GM12878 (cell line): Measurements from ENCODE around the gene RPL3. TPM values are rescaled to one million over a fixed set of nuclear protein-coding genes. Genes with fewer than 3 reads are reported as not detected.

Source experiments
- ASH2L ChIP-seq: fragments of 300-600, 200-600 bp; sonication (generic); IDR thresholded peaks from 2 replicates; pipeline ENCODE4 v1.6.1; 2017; ENCODE audit warnings: low read depth, mild to moderate bottlenecking, borderline replicate concordance
- ATF7 ChIP-seq: fragments of 450-650 bp; IDR thresholded peaks from 2 replicates; pipeline ENCODE4 v1.6.1; 2016; ENCODE audit warnings: low read depth, mild to moderate bottlenecking
- EED ChIP-seq: sonication (generic); IDR thresholded peaks from 2 replicates; pipeline ENCODE4 v1.6.1; 2016; ENCODE audit warnings: antibody characterized with exemption, low read depth
- EGR1 ChIP-seq, 2 experiments: IDR thresholded peaks; 1 replicate in 1 of 2; 2 replicates in 1 of 2; pipeline ENCODE4 v1.6.1; 2011 to 2012; ENCODE audit warnings: low read depth in 2 of 2, low read length in 2 of 2, borderline replicate concordance in 1 of 2, mild to moderate bottlenecking in 1 of 2, moderate library complexity in 1 of 2
- GATAD2B ChIP-seq: fragments of 450-650 bp; conservative IDR thresholded peaks from 2 replicates; pipeline ENCODE4 v1.6.1; 2017; ENCODE audit warnings: low read depth, mild to moderate bottlenecking, moderate library complexity
- HDGF ChIP-seq: fragments of 450-650 bp; IDR thresholded peaks from 2 replicates; pipeline ENCODE4 v1.6.1; 2016; ENCODE audit warnings: antibody characterized with exemption
- IKZF1 ChIP-seq: fragments of 450-650 bp; conservative IDR thresholded peaks from 2 replicates; pipeline ENCODE4 v1.6.1; 2017; ENCODE audit warnings: antibody characterized with exemption, mild to moderate bottlenecking
- IKZF2 ChIP-seq, 2 experiments: fragments of 450-650 bp; IDR thresholded peaks; 2 replicates each; pipeline ENCODE4 v1.6.1; 2017; ENCODE audit warnings: mild to moderate bottlenecking in 2 of 2, moderate library complexity in 2 of 2
- IRF4 ChIP-seq: IDR thresholded peaks from 2 replicates; pipeline ENCODE4 v1.6.1; 2011; ENCODE audit warnings: low read depth, low read length
- JUND ChIP-seq: IDR thresholded peaks from 2 replicates; pipeline ENCODE4 v1.6.1; 2012; ENCODE audit warnings: low read depth, mild to moderate bottlenecking, low read length, improper control_type of control experiment, moderate library complexity
- KAT2A ChIP-seq: conservative IDR thresholded peaks from 2 replicates; pipeline ENCODE4 v1.6.1; 2011; ENCODE audit warnings: low read depth, low read length; ENCODE audit not compliant: control insufficient read depth
- KLF5 ChIP-seq: fragments of 450-650 bp; IDR thresholded peaks from 2 replicates; pipeline ENCODE4 v1.6.1; 2014; ENCODE audit warnings: mild to moderate bottlenecking; ENCODE audit not compliant: partially characterized antibody
- MEF2A ChIP-seq: IDR thresholded peaks from 2 replicates; pipeline ENCODE4 v1.6.1; 2011; ENCODE audit warnings: low read depth, mild to moderate bottlenecking, low read length, moderate library complexity; ENCODE audit not compliant: insufficient read depth
- MXI1 ChIP-seq: fragments of 150-350 bp; IDR thresholded peaks from 2 replicates; pipeline ENCODE4 v1.6.1; 2011; ENCODE audit warnings: low read depth, mild to moderate bottlenecking, inconsistent platforms, low read length, improper control_type of control experiment
- NR2C2 ChIP-seq: IDR thresholded peaks from 2 replicates; pipeline ENCODE4 v1.6.1; 2011; ENCODE audit warnings: borderline replicate concordance, low read depth; ENCODE audit not compliant: control insufficient read depth, insufficient read length
- PAX8 ChIP-seq: fragments of 450-650 bp; IDR thresholded peaks from 2 replicates; pipeline ENCODE4 v1.6.1; 2017; ENCODE audit warnings: mild to moderate bottlenecking, moderate library complexity
- POLR2A ChIP-seq: IDR thresholded peaks from 2 replicates; pipeline ENCODE4 v1.6.1; 2011; ENCODE audit warnings: low read depth, mild to moderate bottlenecking, low read length
- RCOR1 ChIP-seq: conservative IDR thresholded peaks from 2 replicates; pipeline ENCODE4 v1.6.1; 2012; ENCODE audit warnings: low read depth, low read length, improper control_type of control experiment
- RELA ChIP-seq: fragments of 450-650 bp; IDR thresholded peaks from 2 replicates; pipeline ENCODE4 v1.8.0; 2014; ENCODE audit warnings: borderline replicate concordance; ENCODE audit not compliant: partially characterized antibody
- TCF7 ChIP-seq: IDR thresholded peaks from 2 replicates; pipeline ENCODE4 v1.6.1; 2014; ENCODE audit warnings: antibody characterized with exemption, borderline replicate concordance
- USF1 ChIP-seq: IDR thresholded peaks from 2 replicates; pipeline ENCODE4 v1.6.1; 2011; ENCODE audit warnings: borderline replicate concordance, low read depth, mild to moderate bottlenecking, moderate library complexity, mixed read lengths, low read length; ENCODE audit not compliant: insufficient read depth; ENCODE audit errors: extremely low read length
- WRNIP1 ChIP-seq: IDR thresholded peaks from 2 replicates; pipeline ENCODE4 v1.6.1; 2011; ENCODE audit warnings: low read depth, low read length, improper control_type of control experiment, borderline replicate concordance
- ZNF207 ChIP-seq: fragments of 450-650 bp; IDR thresholded peaks from 2 replicates; pipeline ENCODE4 v1.6.1; 2014; ENCODE audit warnings: antibody characterized with exemption, mild to moderate bottlenecking, borderline replicate concordance
- polyA plus RNA-seq, 11 experiments: library from polyadenylated mRNA; depleted of rRNA in 4 of 11; unstranded in 6 of 11; stranded (reverse) in 5 of 11; fragments of >200 nt; fragmentation: Nextera tagmentation in 4 of 11; fragmentation: Illumina TruSeq in 1 of 11; extraction: Ambion mirVana in 4 of 11; extraction: Trizol in 1 of 11; gene quantifications; 1 replicate in 1 of 11; 2 replicates in 10 of 11; pipeline versions ENCODE4 v1.2.1 to v1.2.3, GENCODE V29; 2011 to 2016; ENCODE audit warnings: inconsistent platforms in 2 of 11, missing spikeins in 2 of 11, low read depth in 1 of 11
- total RNA-seq, 4 experiments: library from RNA; depleted of rRNA in 3 of 4; stranded (reverse); fragments of >200 nt in 3 of 4; fragmentation: Illumina TruSeq in 1 of 4; extraction: Trizol in 1 of 4; gene quantifications; 2 replicates each; pipeline versions ENCODE4 v1.2.1 to v1.2.3, GENCODE V29; 2013 to 2021
- TF ChIP-seq, protein P1 (sequence below): fragments of 450-650 bp; IDR thresholded peaks from 2 replicates; pipeline ENCODE4 v1.6.1; 2017; ENCODE audit warnings: mild to moderate bottlenecking, low read depth, inconsistent platforms; ENCODE audit not compliant: poor library complexity, severe bottlenecking
- TF ChIP-seq, protein P2 (sequence below): fragments of 150-350 bp; IDR thresholded peaks from 2 replicates; pipeline ENCODE4 v1.6.1; 2014; ENCODE audit warnings: mild to moderate bottlenecking, low read depth, low read length
- TF ChIP-seq, protein P3 (sequence below): fragments of 450-650 bp; IDR thresholded peaks from 2 replicates; pipeline ENCODE4 v1.6.1; 2016; ENCODE audit warnings: mild to moderate bottlenecking

The RPL3 gene
- total and polyA plus RNA-seq, 10 of the 15 experiments (the other 5 are each of a cell fraction or from before 2014, with no cell fraction given): 1,534 to 6,791 (median 3,992) TPM

DNA sequence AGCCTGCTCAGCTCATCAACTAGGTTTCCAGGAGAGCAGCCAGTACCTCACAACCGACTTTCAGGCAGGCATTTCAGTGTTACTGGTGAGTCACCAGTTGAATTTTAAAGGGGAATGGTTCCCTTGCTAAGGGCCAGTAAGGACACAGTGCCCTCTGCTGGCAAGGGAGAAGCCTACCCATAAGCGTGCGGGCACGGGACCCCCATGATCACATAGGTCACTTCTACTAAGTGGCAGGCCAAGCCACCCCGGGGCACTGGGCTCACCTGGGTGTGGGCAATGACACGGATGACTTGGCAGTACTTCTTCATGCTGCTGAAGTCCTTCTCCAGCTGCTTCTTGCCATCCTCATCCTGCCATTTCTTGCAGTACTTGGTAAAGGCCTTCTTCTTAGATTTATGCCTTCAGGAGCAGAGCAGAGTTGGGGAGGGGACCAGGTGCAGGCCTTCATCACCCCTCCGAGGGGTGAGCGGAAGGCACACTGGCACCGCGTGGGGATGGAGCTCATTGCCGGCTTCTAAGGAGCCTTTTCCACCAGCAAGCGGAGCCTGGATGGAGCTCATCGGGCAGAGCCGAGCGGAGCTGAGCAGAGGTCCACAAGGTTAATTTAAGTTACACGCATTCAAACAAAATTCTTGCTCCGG is 2.9 kb downstream of the RPL3 start (continued):
- TF ChIP-seq MXI1: 0 out of 2 replicates have a peak, but pooled peaks have one; percentile 38
- TF ChIP-seq GATAD2B: no peak
- no peak; a peak in 1 of 4 replicates for TF ChIP-seq IKZF2 (IDR thresholded peaks at IDR 0.05)
- TF ChIP-seq PAX8: no peak
- TF ChIP-seq KAT2A: no peak
- TF ChIP-seq HDGF: 0 out of 2 replicates have a peak, but pooled peaks have one; percentile 57
- TF ChIP-seq POLR2A: peak; percentile 63; the same call in 1 of the 2 replicates
- TF ChIP-seq ATF7: peak; percentile 59
- no peak for TF ChIP-seq TCF7
- TF ChIP-seq NR2C2: no peak
- TF ChIP-seq WRNIP1: no peak
- TF ChIP-seq ASH2L: no peak
- no peak for TF ChIP-seq USF1
- peak; percentile 65; the same call in 1 of the 2 replicates for TF ChIP-seq JUND
- TF ChIP-seq, protein P1, sequence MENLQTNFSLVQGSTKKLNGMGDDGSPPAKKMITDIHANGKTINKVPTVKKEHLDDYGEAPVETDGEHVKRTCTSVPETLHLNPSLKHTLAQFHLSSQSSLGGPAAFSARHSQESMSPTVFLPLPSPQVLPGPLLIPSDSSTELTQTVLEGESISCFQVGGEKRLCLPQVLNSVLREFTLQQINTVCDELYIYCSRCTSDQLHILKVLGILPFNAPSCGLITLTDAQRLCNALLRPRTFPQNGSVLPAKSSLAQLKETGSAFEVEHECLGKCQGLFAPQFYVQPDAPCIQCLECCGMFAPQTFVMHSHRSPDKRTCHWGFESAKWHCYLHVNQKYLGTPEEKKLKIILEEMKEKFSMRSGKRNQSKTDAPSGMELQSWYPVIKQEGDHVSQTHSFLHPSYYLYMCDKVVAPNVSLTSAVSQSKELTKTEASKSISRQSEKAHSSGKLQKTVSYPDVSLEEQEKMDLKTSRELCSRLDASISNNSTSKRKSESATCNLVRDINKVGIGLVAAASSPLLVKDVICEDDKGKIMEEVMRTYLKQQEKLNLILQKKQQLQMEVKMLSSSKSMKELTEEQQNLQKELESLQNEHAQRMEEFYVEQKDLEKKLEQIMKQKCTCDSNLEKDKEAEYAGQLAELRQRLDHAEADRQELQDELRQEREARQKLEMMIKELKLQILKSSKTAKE: no peak
- no peak for TF ChIP-seq EED
- no peak for TF ChIP-seq IRF4
- no peak for TF ChIP-seq IKZF1
- no peak for TF ChIP-seq ZNF207
- TF ChIP-seq, protein P2, sequence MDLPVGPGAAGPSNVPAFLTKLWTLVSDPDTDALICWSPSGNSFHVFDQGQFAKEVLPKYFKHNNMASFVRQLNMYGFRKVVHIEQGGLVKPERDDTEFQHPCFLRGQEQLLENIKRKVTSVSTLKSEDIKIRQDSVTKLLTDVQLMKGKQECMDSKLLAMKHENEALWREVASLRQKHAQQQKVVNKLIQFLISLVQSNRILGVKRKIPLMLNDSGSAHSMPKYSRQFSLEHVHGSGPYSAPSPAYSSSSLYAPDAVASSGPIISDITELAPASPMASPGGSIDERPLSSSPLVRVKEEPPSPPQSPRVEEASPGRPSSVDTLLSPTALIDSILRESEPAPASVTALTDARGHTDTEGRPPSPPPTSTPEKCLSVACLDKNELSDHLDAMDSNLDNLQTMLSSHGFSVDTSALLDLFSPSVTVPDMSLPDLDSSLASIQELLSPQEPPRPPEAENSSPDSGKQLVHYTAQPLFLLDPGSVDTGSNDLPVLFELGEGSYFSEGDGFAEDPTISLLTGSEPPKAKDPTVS: no peak
- TF ChIP-seq RELA: no peak
- TF ChIP-seq KLF5: no peak
- no peak for TF ChIP-seq MEF2A
- TF ChIP-seq, protein P3, sequence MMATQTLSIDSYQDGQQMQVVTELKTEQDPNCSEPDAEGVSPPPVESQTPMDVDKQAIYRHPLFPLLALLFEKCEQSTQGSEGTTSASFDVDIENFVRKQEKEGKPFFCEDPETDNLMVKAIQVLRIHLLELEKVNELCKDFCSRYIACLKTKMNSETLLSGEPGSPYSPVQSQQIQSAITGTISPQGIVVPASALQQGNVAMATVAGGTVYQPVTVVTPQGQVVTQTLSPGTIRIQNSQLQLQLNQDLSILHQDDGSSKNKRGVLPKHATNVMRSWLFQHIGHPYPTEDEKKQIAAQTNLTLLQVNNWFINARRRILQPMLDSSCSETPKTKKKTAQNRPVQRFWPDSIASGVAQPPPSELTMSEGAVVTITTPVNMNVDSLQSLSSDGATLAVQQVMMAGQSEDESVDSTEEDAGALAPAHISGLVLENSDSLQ: no peak
- TF ChIP-seq EGR1 (IDR thresholded peaks at IDR 0.05; ENCODE audit: borderline replicate concordance in 1 of 2, low read depth in 2 of 2, low read length in 2 of 2): no peak
- no peak for TF ChIP-seq RCOR1
